ENCODE data around the gene MED25.

DNA sequence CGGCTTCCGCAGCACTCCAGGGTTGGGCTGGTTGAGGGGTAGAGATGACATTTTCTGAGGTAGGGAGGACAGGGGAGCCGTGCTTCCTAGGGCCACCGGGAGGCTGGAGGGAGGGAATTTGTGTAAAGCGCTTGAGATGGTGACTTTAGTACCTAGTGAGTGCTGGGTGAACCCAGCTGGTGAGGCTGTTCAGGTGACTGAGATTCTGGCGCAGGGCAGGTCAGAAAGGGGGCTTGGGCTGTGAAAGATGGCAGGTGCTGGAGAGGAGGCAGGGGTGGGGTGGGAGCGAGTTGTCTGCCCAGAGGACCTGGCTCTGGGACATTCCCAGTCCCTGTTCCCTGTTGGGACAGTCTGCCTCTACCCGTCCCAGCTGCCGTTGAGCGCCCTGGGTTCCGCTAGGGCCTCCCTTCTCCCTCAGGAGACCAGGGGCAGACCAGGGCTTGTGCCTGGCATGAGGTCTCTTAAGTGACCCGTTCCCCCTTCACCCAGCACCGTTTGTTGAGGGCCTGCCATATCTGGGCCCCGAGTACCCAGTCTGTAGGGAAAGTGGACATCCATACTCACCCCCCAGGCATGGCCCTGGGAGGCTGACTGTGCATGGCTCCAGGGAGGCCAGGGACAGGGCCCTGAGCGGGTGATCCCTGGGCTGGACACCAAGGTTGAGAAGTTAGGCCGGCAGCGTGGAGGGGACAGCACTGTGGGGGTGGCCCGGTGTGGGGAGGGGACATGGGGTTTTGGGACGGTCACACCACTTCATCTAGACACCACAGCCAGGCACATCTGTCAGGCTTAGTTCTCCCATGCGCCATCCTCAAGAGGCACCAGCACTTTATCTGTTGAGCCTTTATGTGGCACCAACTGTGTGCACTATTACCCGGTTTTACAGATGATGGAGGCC, 37.8 kb downstream of the MED25 start:
- TF ChIP-seq CTCF (IDR thresholded peaks at IDR 0.05; ENCODE audit: insufficient read depth, low read depth, low read length) (no peak), EZH2 (IDR thresholded peaks at IDR 0.05; ENCODE audit: insufficient read depth, low read length) (no peak)
